Measurements from ENCODE around the gene USO1. TPM values are rescaled to one million over a fixed set of nuclear protein-coding genes. Genes with fewer than 3 reads are reported as not detected.

The USO1 gene
- total and polyA plus RNA-seq, 2 of the 13 experiments (the other 11 are each of a cell fraction or from before 2014, with no cell fraction given): 52.2 to 87.7 TPM

- 0 out of 4 replicates have a peak, but pooled peaks of 1 of the 2 experiments have one; percentile 17 for TF ChIP-seq EP300 (IDR thresholded peaks at IDR 0.05; ENCODE audit: low read depth in 2 of 2, low read length in 2 of 2)
- TF ChIP-seq EP300 (CRISPR knock-in tag; IDR thresholded peaks at IDR 0.05; ENCODE audit: borderline replicate concordance): no peak
- TF ChIP-seq, protein P1, sequence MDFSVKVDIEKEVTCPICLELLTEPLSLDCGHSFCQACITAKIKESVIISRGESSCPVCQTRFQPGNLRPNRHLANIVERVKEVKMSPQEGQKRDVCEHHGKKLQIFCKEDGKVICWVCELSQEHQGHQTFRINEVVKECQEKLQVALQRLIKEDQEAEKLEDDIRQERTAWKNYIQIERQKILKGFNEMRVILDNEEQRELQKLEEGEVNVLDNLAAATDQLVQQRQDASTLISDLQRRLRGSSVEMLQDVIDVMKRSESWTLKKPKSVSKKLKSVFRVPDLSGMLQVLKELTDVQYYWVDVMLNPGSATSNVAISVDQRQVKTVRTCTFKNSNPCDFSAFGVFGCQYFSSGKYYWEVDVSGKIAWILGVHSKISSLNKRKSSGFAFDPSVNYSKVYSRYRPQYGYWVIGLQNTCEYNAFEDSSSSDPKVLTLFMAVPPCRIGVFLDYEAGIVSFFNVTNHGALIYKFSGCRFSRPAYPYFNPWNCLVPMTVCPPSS (IDR thresholded peaks at IDR 0.05): no peak
- TF ChIP-seq KDM5A (IDR thresholded peaks at IDR 0.05; ENCODE audit: borderline replicate concordance, low read length): 0 out of 2 replicates have a peak, but pooled peaks have one; percentile 10
- TF ChIP-seq, protein P2, sequence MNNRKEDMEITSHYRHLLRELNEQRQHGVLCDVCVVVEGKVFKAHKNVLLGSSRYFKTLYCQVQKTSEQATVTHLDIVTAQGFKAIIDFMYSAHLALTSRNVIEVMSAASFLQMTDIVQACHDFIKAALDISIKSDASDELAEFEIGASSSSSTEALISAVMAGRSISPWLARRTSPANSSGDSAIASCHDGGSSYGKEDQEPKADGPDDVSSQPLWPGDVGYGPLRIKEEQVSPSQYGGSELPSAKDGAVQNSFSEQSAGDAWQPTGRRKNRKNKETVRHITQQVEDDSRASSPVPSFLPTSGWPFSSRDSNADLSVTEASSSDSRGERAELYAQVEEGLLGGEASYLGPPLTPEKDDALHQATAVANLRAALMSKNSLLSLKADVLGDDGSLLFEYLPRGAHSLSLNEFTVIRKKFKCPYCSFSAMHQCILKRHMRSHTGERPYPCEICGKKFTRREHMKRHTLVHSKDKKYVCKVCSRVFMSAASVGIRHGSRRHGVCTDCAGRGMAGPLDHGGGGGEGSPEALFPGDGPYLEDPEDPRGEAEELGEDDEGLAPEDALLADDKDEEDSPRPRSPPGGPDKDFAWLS (CRISPR knock-in tag; IDR thresholded peaks at IDR 0.05; ENCODE audit: borderline replicate concordance): no peak
- TF ChIP-seq ETV5 (CRISPR knock-in tag; IDR thresholded peaks at IDR 0.05; ENCODE audit: borderline replicate concordance): 0 out of 2 replicates have a peak, but pooled peaks have one; percentile 31
- no peak for TF ChIP-seq ZNF263 (CRISPR knock-in tag; IDR thresholded peaks at IDR 0.05)
- TF ChIP-seq KLF9 (CRISPR knock-in tag; IDR thresholded peaks at IDR 0.05; ENCODE audit: low read depth): 0 out of 2 replicates have a peak, but pooled peaks have one; percentile 15
- TF ChIP-seq NFIC (IDR thresholded peaks at IDR 0.05; ENCODE audit: low read length): 0 out of 2 replicates have a peak, but pooled peaks have one; percentile 50
- TF ChIP-seq ZNF335 (CRISPR knock-in tag; IDR thresholded peaks at IDR 0.05): no peak
- no peak for TF ChIP-seq ZIK1 (CRISPR knock-in tag; IDR thresholded peaks at IDR 0.05; ENCODE audit: borderline replicate concordance, low read depth)
- no peak for TF ChIP-seq FOXA1 (IDR thresholded peaks at IDR 0.05)
- peak; percentile 44 for TF ChIP-seq FOXA1 (CRISPR knock-in tag; IDR thresholded peaks at IDR 0.05)
- TF ChIP-seq, protein P3, sequence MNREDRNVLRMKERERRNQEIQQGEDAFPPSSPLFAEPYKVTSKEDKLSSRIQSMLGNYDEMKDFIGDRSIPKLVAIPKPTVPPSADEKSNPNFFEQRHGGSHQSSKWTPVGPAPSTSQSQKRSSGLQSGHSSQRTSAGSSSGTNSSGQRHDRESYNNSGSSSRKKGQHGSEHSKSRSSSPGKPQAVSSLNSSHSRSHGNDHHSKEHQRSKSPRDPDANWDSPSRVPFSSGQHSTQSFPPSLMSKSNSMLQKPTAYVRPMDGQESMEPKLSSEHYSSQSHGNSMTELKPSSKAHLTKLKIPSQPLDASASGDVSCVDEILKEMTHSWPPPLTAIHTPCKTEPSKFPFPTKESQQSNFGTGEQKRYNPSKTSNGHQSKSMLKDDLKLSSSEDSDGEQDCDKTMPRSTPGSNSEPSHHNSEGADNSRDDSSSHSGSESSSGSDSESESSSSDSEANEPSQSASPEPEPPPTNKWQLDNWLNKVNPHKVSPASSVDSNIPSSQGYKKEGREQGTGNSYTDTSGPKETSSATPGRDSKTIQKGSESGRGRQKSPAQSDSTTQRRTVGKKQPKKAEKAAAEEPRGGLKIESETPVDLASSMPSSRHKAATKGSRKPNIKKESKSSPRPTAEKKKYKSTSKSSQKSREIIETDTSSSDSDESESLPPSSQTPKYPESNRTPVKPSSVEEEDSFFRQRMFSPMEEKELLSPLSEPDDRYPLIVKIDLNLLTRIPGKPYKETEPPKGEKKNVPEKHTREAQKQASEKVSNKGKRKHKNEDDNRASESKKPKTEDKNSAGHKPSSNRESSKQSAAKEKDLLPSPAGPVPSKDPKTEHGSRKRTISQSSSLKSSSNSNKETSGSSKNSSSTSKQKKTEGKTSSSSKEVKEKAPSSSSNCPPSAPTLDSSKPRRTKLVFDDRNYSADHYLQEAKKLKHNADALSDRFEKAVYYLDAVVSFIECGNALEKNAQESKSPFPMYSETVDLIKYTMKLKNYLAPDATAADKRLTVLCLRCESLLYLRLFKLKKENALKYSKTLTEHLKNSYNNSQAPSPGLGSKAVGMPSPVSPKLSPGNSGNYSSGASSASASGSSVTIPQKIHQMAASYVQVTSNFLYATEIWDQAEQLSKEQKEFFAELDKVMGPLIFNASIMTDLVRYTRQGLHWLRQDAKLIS (CRISPR knock-in tag; IDR thresholded peaks at IDR 0.05): 0 out of 2 replicates have a peak, but pooled peaks have one; percentile 13
- TF ChIP-seq MEF2D (CRISPR knock-in tag; IDR thresholded peaks at IDR 0.05): peak; percentile 93
- TF ChIP-seq ZNF317 (CRISPR knock-in tag; IDR thresholded peaks at IDR 0.05): 0 out of 2 replicates have a peak, but pooled peaks have one; percentile 6
- peak; percentile 31; the same call in 1 of the 2 replicates for TF ChIP-seq FOXA3 (CRISPR knock-in tag; IDR thresholded peaks at IDR 0.05)
- no peak for TF ChIP-seq CHD2 (IDR thresholded peaks at IDR 0.05; ENCODE audit: low read depth, low read length)
- TF ChIP-seq MED1 (CRISPR knock-in tag; IDR thresholded peaks at IDR 0.05): peak; percentile 13; the same call in 1 of the 2 replicates
- no peak for TF ChIP-seq ZFP36L1 (CRISPR knock-in tag; IDR thresholded peaks at IDR 0.05)
- no peak for TF ChIP-seq ZNF580 (CRISPR knock-in tag; IDR thresholded peaks at IDR 0.05; ENCODE audit: borderline replicate concordance, low read depth)
Measured at GRCh38 chr4:75723163-75724065, 963 bp upstream of the USO1 start (continued).
